Neutrophil (primary cell): ENCODE measurements around the gene TYW5.
A peak's percentile ranks its signal among the peaks of the same experiment; 100 is the strongest.

ENCODE experiments used
- H3K27ac ChIP-seq: fragments of 200-600 bp; sonication (generic); 2 replicates; pipeline ENCODE4 v1.5.1; 2016; ENCODE audit warnings: mild to moderate bottlenecking, moderate library complexity
- H3K27me3 ChIP-seq: fragments of 200-600 bp; sonication (generic); 2 replicates; pipeline ENCODE4 v1.6.0; 2016; ENCODE audit warnings: mild to moderate bottlenecking
- H3K36me3 ChIP-seq: fragments of 200-600 bp; sonication (generic); 2 replicates; pipeline ENCODE4 v1.5.1; 2017
- H3K4me1 ChIP-seq, 2 experiments: fragments of 200-600 bp in 1 of 2; sonication (generic) in 1 of 2; 1 replicate in 1 of 2; 2 replicates in 1 of 2; pipeline versions ENCODE4 v1.5.1 to v1.6.1; 2013 to 2016; ENCODE audit warnings: low read depth in 1 of 2, low read length in 1 of 2, mild to moderate bottlenecking in 1 of 2, moderate library complexity in 1 of 2; ENCODE audit not compliant: control insufficient read depth in 1 of 2, insufficient read depth in 1 of 2
- H3K4me3 ChIP-seq, 2 experiments: fragments of 200-600 bp in 1 of 2; sonication (generic) in 1 of 2; 1 replicate in 1 of 2; 2 replicates in 1 of 2; pipeline ENCODE4 v1.5.1; 2013 to 2016; ENCODE audit warnings: low read depth in 1 of 2, low read length in 1 of 2, mild to moderate bottlenecking in 1 of 2, moderate library complexity in 1 of 2
- H3K9me3 ChIP-seq: fragments of 200-600 bp; sonication (generic); 2 replicates; pipeline ENCODE4 v1.5.1; 2016
- TF ChIP-seq, protein P1 (sequence below): fragments of 200-600 bp; sonication (generic); IDR thresholded peaks from 2 replicates; pipeline ENCODE4 v1.5.1; 2016; ENCODE audit warnings: antibody characterized with exemption

The TYW5 gene

GRCh38 chr2:199982126-199982843, 27.0 kb upstream of the TYW5 start:
- Histone ChIP-seq H3K27ac (no peak overlapping the region), H3K4me1 (peaks cover 4 to 7% of the 10 kb centered on the region in 2 experiments), H3K36me3 (no peaks in the 10 kb centered on the region), H3K4me3 (no peak overlapping the region), H3K9me3 (no peaks in the 10 kb centered on the region), H3K27me3 (peaks cover 12% of the 10 kb centered on the region)
- TF ChIP-seq, protein P1, sequence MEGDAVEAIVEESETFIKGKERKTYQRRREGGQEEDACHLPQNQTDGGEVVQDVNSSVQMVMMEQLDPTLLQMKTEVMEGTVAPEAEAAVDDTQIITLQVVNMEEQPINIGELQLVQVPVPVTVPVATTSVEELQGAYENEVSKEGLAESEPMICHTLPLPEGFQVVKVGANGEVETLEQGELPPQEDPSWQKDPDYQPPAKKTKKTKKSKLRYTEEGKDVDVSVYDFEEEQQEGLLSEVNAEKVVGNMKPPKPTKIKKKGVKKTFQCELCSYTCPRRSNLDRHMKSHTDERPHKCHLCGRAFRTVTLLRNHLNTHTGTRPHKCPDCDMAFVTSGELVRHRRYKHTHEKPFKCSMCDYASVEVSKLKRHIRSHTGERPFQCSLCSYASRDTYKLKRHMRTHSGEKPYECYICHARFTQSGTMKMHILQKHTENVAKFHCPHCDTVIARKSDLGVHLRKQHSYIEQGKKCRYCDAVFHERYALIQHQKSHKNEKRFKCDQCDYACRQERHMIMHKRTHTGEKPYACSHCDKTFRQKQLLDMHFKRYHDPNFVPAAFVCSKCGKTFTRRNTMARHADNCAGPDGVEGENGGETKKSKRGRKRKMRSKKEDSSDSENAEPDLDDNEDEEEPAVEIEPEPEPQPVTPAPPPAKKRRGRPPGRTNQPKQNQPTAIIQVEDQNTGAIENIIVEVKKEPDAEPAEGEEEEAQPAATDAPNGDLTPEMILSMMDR: no peak

DNA sequence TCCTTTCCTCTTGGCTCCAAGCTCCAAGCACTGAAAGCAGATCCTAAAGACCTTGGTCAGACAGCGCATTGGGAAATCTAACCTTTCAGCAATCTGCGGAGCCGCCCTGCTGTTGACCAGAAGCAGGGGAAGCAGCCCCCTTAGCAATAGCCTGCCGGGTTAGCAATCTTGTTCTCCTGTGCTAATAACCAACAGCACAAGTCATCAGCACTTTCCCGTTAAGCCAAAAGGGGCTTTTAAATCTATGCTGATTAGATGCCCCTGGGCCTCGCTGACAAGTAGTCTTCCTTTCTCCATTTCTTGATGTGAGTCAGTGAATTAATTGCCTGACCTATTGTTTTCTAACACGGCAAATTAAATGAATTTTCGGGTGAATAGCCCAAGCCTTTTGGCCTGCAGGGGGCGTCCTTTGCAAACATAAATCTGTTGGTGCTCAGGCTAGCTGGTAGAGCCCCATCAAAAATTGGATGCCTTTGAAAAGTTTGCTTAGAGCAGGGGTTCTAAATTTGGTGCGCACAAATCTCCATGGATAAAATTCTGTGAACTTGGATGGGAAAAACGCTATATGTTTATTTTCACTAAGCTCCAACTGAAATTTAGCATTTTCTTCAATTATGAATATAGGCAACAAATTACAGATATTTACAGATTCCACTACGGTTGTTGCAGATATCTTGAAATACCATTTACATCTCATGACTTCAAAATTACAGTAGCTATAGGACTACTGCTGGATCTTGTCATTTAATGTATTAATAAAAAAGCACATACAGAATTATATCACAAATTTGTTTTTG, 24.7 kb upstream of the TYW5 start:
- Histone ChIP-seq H3K36me3 (no peaks in the 10 kb centered on the region), H3K9me3 (no peaks in the 10 kb centered on the region), H3K27ac (no peak overlapping the region), H3K4me1 (peaks cover 4 to 7% of the 10 kb centered on the region in 2 experiments), H3K4me3 (no peak overlapping the region), H3K27me3 (peaks cover 12% of the 10 kb centered on the region)
- TF ChIP-seq, protein P1: peak; percentile 25

GRCh38 chr2:199979398-199979797, 24.1 kb upstream of the TYW5 start:
- no peak overlapping the region for H3K4me3 ChIP-seq
- TF ChIP-seq, protein P1: no peak
- no peaks in the 10 kb centered on the region for H3K36me3 ChIP-seq
- peaks cover 4 to 7% of the 10 kb centered on the region in 2 experiments for H3K4me1 ChIP-seq
- no peak overlapping the region for H3K27ac ChIP-seq
- H3K27me3 ChIP-seq: peaks cover 12% of the 10 kb centered on the region
- H3K9me3 ChIP-seq: no peaks in the 10 kb centered on the region

GRCh38 chr2:199977984-199978415, 22.7 kb upstream of the TYW5 start:
- TF ChIP-seq, protein P1: no peak

GRCh38 chr2:199975273-199975895, 20.1 kb upstream of the TYW5 start:
- no peak overlapping the region for H3K4me3 ChIP-seq
- TF ChIP-seq, protein P1: no peak
- peaks cover 12% of the 10 kb centered on the region for H3K27me3 ChIP-seq
- H3K36me3 ChIP-seq: no peaks in the 10 kb centered on the region
- H3K4me1 ChIP-seq: peaks cover 4 to 7% of the 10 kb centered on the region in 2 experiments
- no peaks in the 10 kb centered on the region for H3K9me3 ChIP-seq
- H3K27ac ChIP-seq: no peak overlapping the region

More at GRCh38 chr2:199977984-199978415, 22.7 kb upstream of the TYW5 start:
- H3K36me3 ChIP-seq: no peaks in the 10 kb centered on the region
- H3K9me3 ChIP-seq: no peaks in the 10 kb centered on the region
- H3K27ac ChIP-seq: no peak overlapping the region
- no peak overlapping the region for H3K4me3 ChIP-seq
- H3K4me1 ChIP-seq: peaks cover 4 to 7% of the 10 kb centered on the region in 2 experiments
- peaks cover 12% of the 10 kb centered on the region for H3K27me3 ChIP-seq
